Measurements from ENCODE around the gene DOCK1.
A peak's percentile ranks its signal among the peaks of the same experiment; 100 is the strongest.

The DOCK1 gene

GRCh38 chr10:127133672-127134500 is 228.7 kb downstream of the DOCK1 start:
- Histone ChIP-seq H3K27me3 (ENCODE audit: control insufficient read depth, insufficient read depth, low read length) (no peaks in the 10 kb centered on the region), H3K4me3 (ENCODE audit: low read length) (no peak overlapping the region), H3K9ac (ENCODE audit: low read length) (no peak overlapping the region), H3K36me3 (ENCODE audit: control insufficient read depth, low read depth, low read length) (peaks cover 9% of the 10 kb centered on the region), H3K9me3 (ENCODE audit: control insufficient read depth, low read depth, low read length) (no peaks in the 10 kb centered on the region), H3K4me1 (ENCODE audit: control insufficient read depth, low read depth, low read length) (no peaks in the 10 kb centered on the region), H3K27ac (ENCODE audit: low read length) (no peak overlapping the region)

GRCh38 chr10:127135844-127136577 is 230.8 kb downstream of the DOCK1 start:
- H3K27ac ChIP-seq (ENCODE audit: low read length), result no peak overlapping the region
- no peaks in the 10 kb centered on the region for H3K9me3 ChIP-seq (ENCODE audit: control insufficient read depth, low read depth, low read length)
- H3K4me3 ChIP-seq (ENCODE audit: low read length), result no peak overlapping the region
- H3K36me3 ChIP-seq (ENCODE audit: control insufficient read depth, low read depth, low read length), result no peaks in the 10 kb centered on the region
- H3K27me3 ChIP-seq (ENCODE audit: control insufficient read depth, insufficient read depth, low read length), result no peaks in the 10 kb centered on the region
- no peak overlapping the region for H3K9ac ChIP-seq (ENCODE audit: low read length)
- H3K4me1 ChIP-seq (ENCODE audit: control insufficient read depth, low read depth, low read length), result no peaks in the 10 kb centered on the region

DNA sequence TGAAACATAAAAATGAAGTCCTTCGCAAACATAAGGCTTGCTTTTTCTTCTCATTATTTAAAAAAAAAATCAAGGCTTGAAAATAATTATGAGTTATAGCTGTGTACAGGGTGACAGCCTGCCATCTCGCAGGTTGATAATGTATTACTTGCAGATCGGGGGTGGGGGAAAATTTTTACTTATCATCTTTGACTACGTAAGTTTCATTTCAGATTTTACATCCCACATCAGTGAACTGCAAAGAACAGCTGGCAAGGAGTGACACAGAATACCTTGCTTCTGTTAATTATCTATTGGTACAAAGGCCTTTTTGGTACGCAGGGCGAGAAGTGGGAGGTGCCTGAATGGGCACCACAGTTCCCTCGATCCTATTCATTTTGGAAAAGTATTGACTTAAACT is 232.2 kb downstream of the DOCK1 start:
- Histone ChIP-seq H3K4me3 (ENCODE audit: low read length) (no peak overlapping the region), H3K27me3 (ENCODE audit: control insufficient read depth, insufficient read depth, low read length) (no peaks in the 10 kb centered on the region), H3K9ac (ENCODE audit: low read length) (no peak overlapping the region), H3K4me1 (ENCODE audit: control insufficient read depth, low read depth, low read length) (no peaks in the 10 kb centered on the region), H3K36me3 (ENCODE audit: control insufficient read depth, low read depth, low read length) (no peaks in the 10 kb centered on the region), H3K27ac (ENCODE audit: low read length) (no peak overlapping the region), H3K9me3 (ENCODE audit: control insufficient read depth, low read depth, low read length) (no peaks in the 10 kb centered on the region)

DNA sequence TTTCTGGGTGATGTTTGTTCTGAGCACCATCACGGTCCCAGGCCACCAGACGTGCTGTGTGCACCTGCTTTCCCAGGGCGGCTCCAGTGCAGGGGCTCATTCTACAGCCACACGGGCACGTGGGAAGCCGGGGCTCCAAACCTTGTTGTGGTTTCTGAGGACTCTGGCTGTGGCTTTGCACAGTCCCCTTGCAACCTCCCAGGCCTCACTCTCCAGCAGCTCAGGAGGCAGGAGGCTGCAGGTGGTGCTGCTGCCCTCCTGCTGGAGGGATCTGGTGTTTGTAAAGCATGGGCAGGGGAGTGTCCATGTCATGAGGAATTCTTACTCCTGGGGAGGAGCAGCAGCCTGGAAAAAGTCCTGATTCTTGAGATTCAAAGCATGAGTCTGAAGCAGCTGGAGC is 236.9 kb downstream of the DOCK1 start:
- Histone ChIP-seq H3K36me3 (ENCODE audit: control insufficient read depth, low read depth, low read length) (no peaks in the 10 kb centered on the region), H3K4me3 (ENCODE audit: low read length) (no peak overlapping the region), H3K27ac (ENCODE audit: low read length) (no peak overlapping the region), H3K9me3 (ENCODE audit: control insufficient read depth, low read depth, low read length) (no peaks in the 10 kb centered on the region), H3K27me3 (ENCODE audit: control insufficient read depth, insufficient read depth, low read length) (no peaks in the 10 kb centered on the region), H3K9ac (ENCODE audit: low read length) (no peak overlapping the region), H3K4me1 (ENCODE audit: control insufficient read depth, low read depth, low read length) (no peaks in the 10 kb centered on the region)

GRCh38 chr10:127142856-127143255 is 237.6 kb downstream of the DOCK1 start:
- Histone ChIP-seq H3K9ac (ENCODE audit: low read length) (no peak overlapping the region), H3K36me3 (ENCODE audit: control insufficient read depth, low read depth, low read length) (no peaks in the 10 kb centered on the region), H3K9me3 (ENCODE audit: control insufficient read depth, low read depth, low read length) (no peaks in the 10 kb centered on the region), H3K4me1 (ENCODE audit: control insufficient read depth, low read depth, low read length) (no peaks in the 10 kb centered on the region), H3K4me3 (ENCODE audit: low read length) (no peak overlapping the region), H3K27me3 (ENCODE audit: control insufficient read depth, insufficient read depth, low read length) (no peaks in the 10 kb centered on the region), H3K27ac (ENCODE audit: low read length) (no peak overlapping the region)

GRCh38 chr10:127145173-127145572 is 239.9 kb downstream of the DOCK1 start:
- H3K4me1 ChIP-seq (ENCODE audit: control insufficient read depth, low read depth, low read length), result peaks cover 21% of the 10 kb centered on the region
- H3K27ac ChIP-seq (ENCODE audit: low read length), result no peak overlapping the region
- H3K27me3 ChIP-seq (ENCODE audit: control insufficient read depth, insufficient read depth, low read length), result no peaks in the 10 kb centered on the region
- H3K9ac ChIP-seq (ENCODE audit: low read length), result no peak overlapping the region
- H3K36me3 ChIP-seq (ENCODE audit: control insufficient read depth, low read depth, low read length), result no peaks in the 10 kb centered on the region
- no peak overlapping the region for H3K4me3 ChIP-seq (ENCODE audit: low read length)
- no peaks in the 10 kb centered on the region for H3K9me3 ChIP-seq (ENCODE audit: control insufficient read depth, low read depth, low read length)

GRCh38 chr10:127146661-127147060 is 241.4 kb downstream of the DOCK1 start:
- Histone ChIP-seq H3K27me3 (ENCODE audit: control insufficient read depth, insufficient read depth, low read length) (no peaks in the 10 kb centered on the region), H3K4me1 (ENCODE audit: control insufficient read depth, low read depth, low read length) (peaks cover 26% of the 10 kb centered on the region), H3K27ac (ENCODE audit: low read length) (no peak overlapping the region)

DNA sequence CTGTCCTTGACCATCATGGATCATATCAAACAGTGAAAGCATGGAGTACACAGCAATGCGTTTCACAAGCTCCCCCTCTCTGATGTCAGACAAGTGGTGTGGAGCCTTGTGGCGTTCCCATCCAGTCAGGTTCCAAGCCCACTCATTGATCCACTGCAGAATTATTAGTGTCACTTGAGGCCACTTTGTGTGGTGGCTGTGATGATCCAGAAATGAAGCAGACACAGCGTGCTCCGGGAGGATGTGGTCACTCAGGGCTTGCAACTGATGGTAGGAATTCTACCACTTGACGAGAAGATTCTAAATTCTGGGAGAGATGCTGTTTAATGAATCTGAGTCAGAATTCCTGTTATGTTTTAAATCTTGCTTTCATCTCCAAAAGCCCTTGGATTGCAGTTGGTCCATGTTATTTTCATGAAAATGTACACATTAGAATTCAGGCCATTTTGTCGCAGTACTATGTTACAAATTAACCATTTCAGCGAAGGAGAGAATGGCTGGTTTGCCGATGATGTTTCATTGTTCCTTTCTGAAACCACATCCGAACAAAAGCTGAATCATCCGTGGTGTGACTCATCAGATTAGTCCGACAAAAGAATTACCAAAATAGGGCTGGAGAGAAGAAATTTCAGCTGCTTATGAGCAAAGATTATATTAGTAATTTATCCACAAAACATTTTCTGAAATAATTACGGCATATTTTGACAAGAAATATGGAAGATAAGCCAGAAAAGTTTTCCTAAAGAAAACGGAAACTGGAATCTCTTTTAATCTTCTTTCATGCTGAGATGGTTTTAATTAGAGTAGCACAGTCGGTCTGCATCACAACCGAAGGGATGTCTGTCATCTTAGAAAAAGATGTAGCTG is 243.1 kb downstream of the DOCK1 start:
- H3K36me3 ChIP-seq (ENCODE audit: control insufficient read depth, low read depth, low read length), result no peaks in the 10 kb centered on the region
- no peaks in the 10 kb centered on the region for H3K9me3 ChIP-seq (ENCODE audit: control insufficient read depth, low read depth, low read length)
- no peak overlapping the region for H3K9ac ChIP-seq (ENCODE audit: low read length)
- no peak overlapping the region for H3K27ac ChIP-seq (ENCODE audit: low read length)
- no peaks in the 10 kb centered on the region for H3K27me3 ChIP-seq (ENCODE audit: control insufficient read depth, insufficient read depth, low read length)
- peaks cover 31% of the 10 kb centered on the region for H3K4me1 ChIP-seq (ENCODE audit: control insufficient read depth, low read depth, low read length)
- no peak overlapping the region for H3K4me3 ChIP-seq (ENCODE audit: low read length)

More at GRCh38 chr10:127146661-127147060, 241.4 kb downstream of the DOCK1 start:
- Histone ChIP-seq H3K9ac (ENCODE audit: low read length) (no peak overlapping the region), H3K9me3 (ENCODE audit: control insufficient read depth, low read depth, low read length) (no peaks in the 10 kb centered on the region), H3K4me3 (ENCODE audit: low read length) (no peak overlapping the region), H3K36me3 (ENCODE audit: control insufficient read depth, low read depth, low read length) (no peaks in the 10 kb centered on the region)

GRCh38 chr10:127148933-127149220 is 243.6 kb downstream of the DOCK1 start:
- H3K36me3 ChIP-seq (ENCODE audit: control insufficient read depth, low read depth, low read length), result no peaks in the 10 kb centered on the region
- H3K27me3 ChIP-seq (ENCODE audit: control insufficient read depth, insufficient read depth, low read length), result no peaks in the 10 kb centered on the region
- no peaks in the 10 kb centered on the region for H3K9me3 ChIP-seq (ENCODE audit: control insufficient read depth, low read depth, low read length)
- H3K9ac ChIP-seq (ENCODE audit: low read length), result no peak overlapping the region
- peaks cover 31% of the 10 kb centered on the region for H3K4me1 ChIP-seq (ENCODE audit: control insufficient read depth, low read depth, low read length)
- H3K4me3 ChIP-seq (ENCODE audit: low read length), result no peak overlapping the region
- no peak overlapping the region for H3K27ac ChIP-seq (ENCODE audit: low read length)

GRCh38 chr10:127149501-127150081 is 244.4 kb downstream of the DOCK1 start:
- Histone ChIP-seq H3K4me3 (ENCODE audit: low read length) (peak overlapping the region; percentile 12), H3K9me3 (ENCODE audit: control insufficient read depth, low read depth, low read length) (no peaks in the 10 kb centered on the region), H3K36me3 (ENCODE audit: control insufficient read depth, low read depth, low read length) (no peaks in the 10 kb centered on the region), H3K9ac (ENCODE audit: low read length) (no peak overlapping the region), H3K4me1 (ENCODE audit: control insufficient read depth, low read depth, low read length) (peaks cover 31% of the 10 kb centered on the region), H3K27ac (ENCODE audit: low read length) (no peak overlapping the region), H3K27me3 (ENCODE audit: control insufficient read depth, insufficient read depth, low read length) (no peaks in the 10 kb centered on the region)

DNA sequence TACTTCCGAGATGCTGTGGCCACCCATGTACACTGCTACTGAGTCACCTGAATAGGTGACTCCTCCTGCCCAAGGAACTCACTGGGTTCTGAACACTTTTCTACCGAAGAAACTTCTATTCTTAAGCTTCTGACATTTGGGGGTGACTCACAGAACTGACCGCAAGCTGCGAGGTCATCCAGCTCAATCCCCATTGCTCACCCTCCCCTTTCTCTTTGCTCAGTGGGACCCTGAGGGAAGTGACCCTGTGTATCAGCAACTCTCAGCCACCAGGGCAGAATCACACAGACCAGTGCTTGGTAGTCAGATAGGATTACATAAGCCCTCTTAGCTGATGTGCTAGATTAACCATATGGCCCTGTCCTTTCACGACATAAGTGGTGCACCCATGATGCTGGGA is 244.9 kb downstream of the DOCK1 start:
- Histone ChIP-seq H3K36me3 (ENCODE audit: control insufficient read depth, low read depth, low read length) (no peaks in the 10 kb centered on the region), H3K27ac (ENCODE audit: low read length) (no peak overlapping the region), H3K9ac (ENCODE audit: low read length) (no peak overlapping the region), H3K4me1 (ENCODE audit: control insufficient read depth, low read depth, low read length) (peaks cover 31% of the 10 kb centered on the region), H3K27me3 (ENCODE audit: control insufficient read depth, insufficient read depth, low read length) (no peaks in the 10 kb centered on the region), H3K9me3 (ENCODE audit: control insufficient read depth, low read depth, low read length) (no peaks in the 10 kb centered on the region), H3K4me3 (ENCODE audit: low read length) (peak overlapping the region; percentile 12)
